Vagina (tissue), 2 donors: ENCODE data around the gene KISS1R.

Experiments
- POLR2A ChIP-seq, 2 donors: fragments of 450-650 bp; IDR thresholded peaks; one replicate each; pipeline ENCODE4 v1.6.1; 2017; ENCODE audit warnings: antibody characterized with exemption in 2 of 2, mild to moderate bottlenecking in 2 of 2, moderate library complexity in 2 of 2
- POLR2AphosphoS5 ChIP-seq, 2 donors: sonication (generic); formaldehyde crosslinking; IDR thresholded peaks; one replicate each; pipeline ENCODE4 v1.9.0; 2017; ENCODE audit warnings: antibody characterized with exemption in 2 of 2, mild to moderate bottlenecking in 2 of 2, low read depth in 1 of 2; ENCODE audit not compliant: insufficient read depth in 1 of 2
- TF ChIP-seq, protein P1 (sequence below), 3 experiments: fragments of 450-650 bp in 2 of 3; fragments of 200-600 bp in 1 of 3; sonication (generic) in 1 of 3; IDR thresholded peaks; one replicate each; pipeline ENCODE4 v1.5.1; 2017 to 2019; ENCODE audit warnings: antibody characterized with exemption in 3 of 3, mild to moderate bottlenecking in 2 of 3, moderate library complexity in 2 of 3

DNA sequence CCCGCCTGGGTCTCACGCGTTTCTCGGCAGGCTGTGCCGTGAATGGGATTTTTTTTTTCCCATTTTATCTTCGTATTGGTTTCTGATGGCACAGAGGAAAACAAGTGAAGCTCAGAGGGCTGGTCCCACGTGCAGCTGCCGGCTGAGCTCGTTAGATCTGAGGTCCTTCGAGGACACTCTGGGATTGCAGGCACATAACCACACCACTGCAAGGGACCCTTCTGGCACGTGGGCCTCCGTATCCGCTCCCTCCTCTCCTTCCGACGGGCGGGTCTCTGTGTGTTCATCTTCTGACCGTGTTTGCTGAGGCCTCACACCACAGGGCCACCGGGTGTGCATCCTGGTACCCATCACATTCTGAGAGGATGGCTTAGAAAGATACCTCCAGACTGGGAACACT lies 41.0 kb upstream of the KISS1R start:
- TF ChIP-seq, protein P1, sequence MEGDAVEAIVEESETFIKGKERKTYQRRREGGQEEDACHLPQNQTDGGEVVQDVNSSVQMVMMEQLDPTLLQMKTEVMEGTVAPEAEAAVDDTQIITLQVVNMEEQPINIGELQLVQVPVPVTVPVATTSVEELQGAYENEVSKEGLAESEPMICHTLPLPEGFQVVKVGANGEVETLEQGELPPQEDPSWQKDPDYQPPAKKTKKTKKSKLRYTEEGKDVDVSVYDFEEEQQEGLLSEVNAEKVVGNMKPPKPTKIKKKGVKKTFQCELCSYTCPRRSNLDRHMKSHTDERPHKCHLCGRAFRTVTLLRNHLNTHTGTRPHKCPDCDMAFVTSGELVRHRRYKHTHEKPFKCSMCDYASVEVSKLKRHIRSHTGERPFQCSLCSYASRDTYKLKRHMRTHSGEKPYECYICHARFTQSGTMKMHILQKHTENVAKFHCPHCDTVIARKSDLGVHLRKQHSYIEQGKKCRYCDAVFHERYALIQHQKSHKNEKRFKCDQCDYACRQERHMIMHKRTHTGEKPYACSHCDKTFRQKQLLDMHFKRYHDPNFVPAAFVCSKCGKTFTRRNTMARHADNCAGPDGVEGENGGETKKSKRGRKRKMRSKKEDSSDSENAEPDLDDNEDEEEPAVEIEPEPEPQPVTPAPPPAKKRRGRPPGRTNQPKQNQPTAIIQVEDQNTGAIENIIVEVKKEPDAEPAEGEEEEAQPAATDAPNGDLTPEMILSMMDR (IDR thresholded peaks at IDR 0.05): no peak
- TF ChIP-seq POLR2A (IDR thresholded peaks at IDR 0.05) (no peak), POLR2AphosphoS5 (IDR thresholded peaks at IDR 0.05; ENCODE audit: insufficient read depth in 1 of 2, low read depth in 1 of 2) (no peak)
